Mesenchymal stem cell (in vitro differentiated cells and primary cell): ENCODE data around the gene ABCD3.

ENCODE experiments used
- DNase-seq: peaks from one replicate; pipeline ENCODE4 v3.0.0-alpha.2; 2013
- H2AFZ ChIP-seq: one replicate; pipeline ENCODE4 v1.6.1; 2013; ENCODE audit warnings: low read depth, mild to moderate bottlenecking, control low read depth, inconsistent platforms, low read length, moderate library complexity
- H2AK5ac ChIP-seq: 2 replicates; pipeline ENCODE4 v1.6.1; 2013; ENCODE audit warnings: low read length, moderate library complexity, mild to moderate bottlenecking, inconsistent platforms; ENCODE audit not compliant: severe bottlenecking
- H2BK120ac ChIP-seq: one replicate; pipeline ENCODE4 v1.6.1; 2013; ENCODE audit warnings: low read depth, mild to moderate bottlenecking, inconsistent platforms, low read length, moderate library complexity
- H2BK12ac ChIP-seq, 2 experiments: one replicate each; pipeline ENCODE4 v1.6.1; 2013; ENCODE audit warnings: inconsistent platforms in 2 of 2, low read length in 2 of 2, mild to moderate bottlenecking in 2 of 2, moderate library complexity in 2 of 2, control low read depth in 1 of 2
- H2BK15ac ChIP-seq: one replicate; pipeline ENCODE4 v1.6.1; 2013; ENCODE audit warnings: mild to moderate bottlenecking, low read depth, inconsistent platforms; ENCODE audit not compliant: poor library complexity, severe bottlenecking
- H2BK5ac ChIP-seq: 2 replicates; pipeline ENCODE4 v1.6.1; 2013; ENCODE audit warnings: low read depth, mild to moderate bottlenecking, low read length, control low read depth, inconsistent platforms; ENCODE audit not compliant: poor library complexity, severe bottlenecking
- H3K14ac ChIP-seq, 2 experiments: one replicate each; pipeline ENCODE4 v1.6.1; 2013; ENCODE audit warnings: inconsistent platforms in 2 of 2, low read length in 2 of 2, control low read depth in 1 of 2, mild to moderate bottlenecking in 1 of 2, moderate library complexity in 1 of 2
- H3K18ac ChIP-seq, 2 experiments: one replicate each; pipeline ENCODE4 v1.6.1; 2013; ENCODE audit warnings: inconsistent platforms in 2 of 2, low read length in 2 of 2, control low read depth in 1 of 2, low read depth in 1 of 2, mild to moderate bottlenecking in 1 of 2
- H3K23ac ChIP-seq, 2 experiments: one replicate each; pipeline ENCODE4 v1.6.1; 2013; ENCODE audit warnings: inconsistent platforms in 2 of 2, low read length in 2 of 2, mild to moderate bottlenecking in 2 of 2, moderate library complexity in 2 of 2, control low read depth in 1 of 2
- H3K27ac ChIP-seq: 2 replicates; pipeline ENCODE4 v1.5.1; 2013; ENCODE audit warnings: mild to moderate bottlenecking, moderate library complexity, low read length, control low read depth, inconsistent platforms; ENCODE audit not compliant: poor library complexity, severe bottlenecking
- H3K27me3 ChIP-seq, 2 experiments: 2 replicates each; pipeline versions ENCODE4 v1.6.1 to v1.7.0; 2013; ENCODE audit warnings: low read length in 2 of 2, mild to moderate bottlenecking in 2 of 2, moderate library complexity in 2 of 2, control low read depth in 1 of 2, inconsistent platforms in 1 of 2; ENCODE audit not compliant: control insufficient read depth in 1 of 2, insufficient read depth in 1 of 2
- H3K36me3 ChIP-seq, 2 experiments: 2 replicates each; pipeline versions ENCODE4 v1.6.1 to v1.7.0; 2013; ENCODE audit warnings: low read length in 2 of 2, control low read depth in 1 of 2, inconsistent platforms in 1 of 2, low read depth in 1 of 2, mild to moderate bottlenecking in 1 of 2; ENCODE audit not compliant: insufficient read depth in 2 of 2, control insufficient read depth in 1 of 2
- H3K4ac ChIP-seq, 2 experiments: one replicate each; pipeline ENCODE4 v1.6.1; 2013; ENCODE audit warnings: inconsistent platforms in 2 of 2, low read length in 2 of 2, mild to moderate bottlenecking in 2 of 2, moderate library complexity in 2 of 2, control low read depth in 1 of 2, low read depth in 1 of 2
- H3K4me1 ChIP-seq: 2 replicates; pipeline ENCODE4 v1.6.1; 2013; ENCODE audit warnings: low read depth, low read length, control low read depth; ENCODE audit not compliant: control insufficient read depth, insufficient read depth
- H3K4me2 ChIP-seq: 2 replicates; pipeline ENCODE4 v1.6.1; 2013; ENCODE audit warnings: low read length, mild to moderate bottlenecking, inconsistent platforms; ENCODE audit not compliant: poor library complexity, severe bottlenecking
- H3K4me3 ChIP-seq, 2 experiments: 2 replicates each; pipeline versions ENCODE4 v1.5.1 to v1.7.0; 2013; ENCODE audit warnings: low read length in 2 of 2, mild to moderate bottlenecking in 2 of 2, control low read depth in 1 of 2, low read depth in 1 of 2; ENCODE audit not compliant: insufficient read depth in 1 of 2
- H3K79me1 ChIP-seq: replicated peaks from 2 replicates; pipeline ENCODE4 v1.6.1; 2013; ENCODE audit warnings: mild to moderate bottlenecking, control low read depth, low read length, inconsistent platforms; ENCODE audit not compliant: poor library complexity, severe bottlenecking
- H3K9ac ChIP-seq: 2 replicates; pipeline ENCODE4 v1.7.0; 2013; ENCODE audit warnings: mild to moderate bottlenecking, low read length, moderate library complexity
- H3K9me3 ChIP-seq: 2 replicates; pipeline ENCODE4 v1.7.0; 2013; ENCODE audit warnings: mild to moderate bottlenecking, low read length; ENCODE audit not compliant: control insufficient read depth
- H4K8ac ChIP-seq: one replicate; pipeline ENCODE4 v1.6.1; 2013; ENCODE audit warnings: inconsistent platforms, mild to moderate bottlenecking, low read length, moderate library complexity
- H4K91ac ChIP-seq: one replicate; pipeline ENCODE4 v1.6.1; 2013; ENCODE audit warnings: mild to moderate bottlenecking, low read length, inconsistent platforms
- WGBS: methylation state at CpG from one replicate; pipeline ENCODE4 v1.1.7; 2013; ENCODE audit warnings: mixed read lengths; 5-methylcytosine and 5-hydroxymethylcytosine counted together

The ABCD3 gene

DNA sequence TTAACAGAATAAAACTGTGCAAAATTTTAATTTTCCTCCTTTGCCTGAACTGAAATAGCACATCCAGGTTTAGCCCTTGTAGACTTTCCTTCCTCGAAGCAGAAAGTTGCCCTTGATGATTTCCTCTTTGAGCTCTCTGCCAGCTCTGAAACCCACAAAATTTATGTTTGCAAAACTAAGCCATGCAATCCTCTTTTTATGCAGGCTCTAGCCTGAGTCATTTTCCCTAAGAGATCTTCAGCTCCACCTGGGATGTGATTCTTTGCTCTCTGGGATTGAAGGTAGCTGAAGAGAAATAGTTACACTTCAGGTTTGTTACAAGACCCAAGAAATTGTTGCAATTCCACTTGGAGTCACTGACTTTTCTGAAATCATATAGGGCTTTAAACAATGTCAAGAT, 124.8 kb downstream of the ABCD3 start:
- 0% methylated on average over 1 of the region's 1 CpG for WGBS
- no peak overlapping the region for H4K91ac ChIP-seq

DNA sequence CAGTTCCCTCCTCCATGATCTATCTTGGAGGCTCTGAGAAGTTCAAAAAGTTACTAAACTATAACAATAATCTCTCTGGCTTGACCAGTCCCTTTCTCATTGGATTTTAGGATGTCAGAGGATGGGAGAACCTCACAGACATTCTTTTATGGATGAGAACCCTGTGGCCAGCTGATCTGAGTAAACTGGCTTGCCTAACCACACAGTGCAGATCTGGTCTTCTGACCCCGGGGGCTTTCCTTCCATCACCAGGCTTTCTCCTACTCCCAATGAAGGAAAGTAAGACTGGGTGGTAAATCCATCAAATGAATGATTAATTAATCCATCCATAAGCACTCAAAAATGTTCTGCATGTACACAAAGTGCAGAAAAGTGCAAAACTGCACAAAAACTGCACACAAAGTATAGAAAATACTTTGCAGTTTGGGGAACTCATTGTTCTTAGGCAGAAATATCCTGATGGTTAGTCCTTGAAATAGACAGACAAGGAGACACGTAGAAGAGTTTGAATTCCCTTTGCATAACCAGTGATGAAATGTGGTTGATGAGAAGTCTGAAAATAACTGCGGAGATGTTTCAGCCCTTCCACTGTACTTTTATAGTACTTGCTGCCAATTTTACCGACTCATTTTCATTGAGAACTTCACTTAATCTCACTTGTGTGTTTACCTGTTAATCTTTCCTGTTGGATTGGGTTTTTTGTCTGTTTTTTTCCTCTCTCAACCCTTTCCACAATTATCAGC, 125.9 kb downstream of the ABCD3 start:
- no peak overlapping the region for H4K91ac ChIP-seq
- no peak overlapping the region for H3K23ac ChIP-seq
- peaks cover 3% of the 10 kb centered on the region for H3K79me1 ChIP-seq
- H3K4me2 ChIP-seq: no peak overlapping the region
- H3K18ac ChIP-seq: no peak overlapping the region
- peak; percentile 75 for DNase-seq
- no peak overlapping the region for H2BK120ac ChIP-seq
- H2AFZ ChIP-seq: no peak overlapping the region
- no peak overlapping the region for H2BK12ac ChIP-seq
- no peaks in the 10 kb centered on the region for H3K27me3 ChIP-seq
- no peaks in the 10 kb centered on the region for H3K36me3 ChIP-seq
- H3K9ac ChIP-seq: peak overlapping the region; percentile 82
- H3K9me3 ChIP-seq: no peaks in the 10 kb centered on the region
- peaks cover 7% of the 10 kb centered on the region for H3K4me1 ChIP-seq
- H2BK15ac ChIP-seq: no peak overlapping the region
- no peak overlapping the region for H2AK5ac ChIP-seq
- peak overlapping the region in 1 of 2 experiments; percentile 64 for H3K4me3 ChIP-seq
- 43% methylated on average over 1 of the region's 4 CpGs for WGBS
- H3K4ac ChIP-seq: no peak overlapping the region
- no peak overlapping the region for H2BK5ac ChIP-seq
- H3K14ac ChIP-seq: no peak overlapping the region
- no peak overlapping the region for H3K27ac ChIP-seq
- no peak overlapping the region for H4K8ac ChIP-seq

More for the DNA sequence above, 124.8 kb downstream of the ABCD3 start:
- Histone ChIP-seq H3K4me1 (peaks cover 12% of the 10 kb centered on the region), H3K4me3 (peak overlapping the region in 1 of 2 experiments; percentile 80), H2AFZ (no peak overlapping the region), H3K27ac (no peak overlapping the region), H3K4ac (no peak overlapping the region), H3K18ac (peak overlapping the region in 1 of 2 experiments; percentile 28), H2BK5ac (no peak overlapping the region), H2AK5ac (no peak overlapping the region), H2BK12ac (no peak overlapping the region), H2BK15ac (no peak overlapping the region), H3K4me2 (no peak overlapping the region), H4K8ac (no peak overlapping the region), H3K9me3 (no peaks in the 10 kb centered on the region), H3K9ac (no peak overlapping the region), H2BK120ac (no peak overlapping the region), H3K23ac (no peak overlapping the region), H3K14ac (no peak overlapping the region), H3K79me1 (peaks cover 3% of the 10 kb centered on the region), H3K27me3 (no peaks in the 10 kb centered on the region), H3K36me3 (peaks cover 0 to 2% of the 10 kb centered on the region in 2 experiments)
- DNase-seq: peak; percentile 70

DNA sequence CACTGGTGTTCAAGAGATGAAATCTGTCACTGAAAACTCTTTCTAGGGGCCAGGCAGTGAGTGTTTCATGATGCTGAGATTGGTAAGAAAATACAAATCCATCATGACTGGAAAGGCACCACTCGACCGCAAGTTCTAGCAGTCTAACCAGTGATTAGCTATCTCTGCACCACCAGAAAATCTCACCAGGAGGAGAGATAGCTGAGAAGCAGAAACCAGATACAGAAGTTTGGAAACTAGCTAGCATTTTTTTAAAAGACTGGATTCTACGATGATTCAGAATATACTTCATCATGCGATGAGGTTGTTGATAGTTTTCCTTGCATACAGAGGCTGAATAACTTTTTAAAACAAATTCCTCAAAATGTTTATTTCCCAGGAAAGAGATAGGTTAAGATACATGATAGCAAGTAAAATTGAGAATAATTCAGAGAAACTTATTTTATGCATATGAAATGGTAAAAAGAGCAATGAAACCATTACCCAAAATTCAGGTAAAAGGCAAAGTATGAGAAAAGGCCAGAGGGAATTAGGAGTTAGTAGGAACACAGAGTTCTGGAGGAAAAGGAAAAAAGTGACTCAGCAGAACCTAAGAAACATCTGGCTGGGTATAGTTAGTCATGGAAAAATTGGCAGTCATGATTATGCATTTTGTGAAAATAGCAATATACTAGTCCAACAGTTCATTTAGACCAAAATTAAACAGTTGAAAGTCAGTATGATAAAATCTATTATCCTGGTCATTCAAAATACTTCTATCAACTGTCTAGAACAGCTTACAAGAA, 126.7 kb downstream of the ABCD3 start:
- H2BK12ac ChIP-seq: peak overlapping the region in 1 of 2 experiments; percentile 49
- H3K27me3 ChIP-seq: no peaks in the 10 kb centered on the region
- no peak overlapping the region for H2BK15ac ChIP-seq
- H3K23ac ChIP-seq: no peak overlapping the region
- no peak overlapping the region for H2AFZ ChIP-seq
- DNase-seq: peak; percentile 85
- 65% methylated on average over 2 of the region's 4 CpGs for WGBS
- no peak overlapping the region for H4K91ac ChIP-seq
- H3K14ac ChIP-seq: no peak overlapping the region
- H3K4me3 ChIP-seq: peak overlapping the region in 1 of 2 experiments; percentile 64
- H4K8ac ChIP-seq: no peak overlapping the region
- no peak overlapping the region for H3K27ac ChIP-seq
- H3K4ac ChIP-seq: no peak overlapping the region
- no peak overlapping the region for H2BK120ac ChIP-seq
- peaks cover 3% of the 10 kb centered on the region for H3K79me1 ChIP-seq
- no peaks in the 10 kb centered on the region for H3K9me3 ChIP-seq
- H3K9ac ChIP-seq: peak overlapping the region; percentile 82
- H3K36me3 ChIP-seq: no peaks in the 10 kb centered on the region
- no peak overlapping the region for H2AK5ac ChIP-seq
- no peak overlapping the region for H2BK5ac ChIP-seq
- no peak overlapping the region for H3K18ac ChIP-seq
- H3K4me1 ChIP-seq: peaks cover 5% of the 10 kb centered on the region
- no peak overlapping the region for H3K4me2 ChIP-seq

DNA sequence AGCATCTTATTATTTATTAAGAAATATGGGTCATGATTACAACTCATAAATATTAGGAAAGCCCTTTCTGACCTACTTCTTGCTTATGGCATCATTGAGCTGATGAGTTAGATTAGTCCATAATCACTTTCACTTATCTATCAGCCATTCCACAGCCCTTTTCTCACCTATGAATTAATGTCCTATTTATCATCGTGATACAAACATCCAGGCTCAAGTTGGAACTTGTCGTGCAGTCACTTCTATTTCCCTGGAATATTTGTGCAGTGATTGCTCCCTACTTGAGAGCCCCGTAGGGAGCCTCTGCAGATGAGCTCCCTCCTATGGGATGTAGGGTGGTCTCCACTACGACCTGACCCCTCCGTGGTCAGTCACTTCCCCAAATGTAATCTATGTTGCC, 131.5 kb downstream of the ABCD3 start:
- Histone ChIP-seq H3K36me3 (no peaks in the 10 kb centered on the region), H3K4me1 (peaks cover 6% of the 10 kb centered on the region), H3K9me3 (no peaks in the 10 kb centered on the region), H4K8ac (no peak overlapping the region), H2BK120ac (no peak overlapping the region), H3K18ac (no peak overlapping the region), H2BK15ac (no peak overlapping the region), H3K27ac (no peak overlapping the region), H3K4ac (peak overlapping the region in 1 of 2 experiments; percentile 42), H2AFZ (no peak overlapping the region), H3K23ac (no peak overlapping the region), H3K4me3 (no peak overlapping the region), H3K14ac (no peak overlapping the region), H2AK5ac (no peak overlapping the region), H3K9ac (no peak overlapping the region), H2BK5ac (no peak overlapping the region), H3K79me1 (no peaks in the 10 kb centered on the region), H3K27me3 (no peaks in the 10 kb centered on the region), H2BK12ac (peak overlapping the region; percentile 37 to 44), H3K4me2 (no peak overlapping the region), H4K91ac (no peak overlapping the region)
- no peak for DNase-seq
- 88% methylated on average over 5 of the region's 5 CpGs for WGBS
